SHP77 (cell line): Measurements from ENCODE around the gene MRPS33.
"Not testable (repeated sequence)": the region's sequence is repeated elsewhere in the genome, so short reads cannot be mapped to it uniquely, and the experiment has no call there.

Experiments
- DNase-seq, 2 experiments: peaks; one replicate each; lab custom pipeline; 2025; lab: John Stamatoyannopoulos, UW

Gene MRPS33

GRCh38 chr7:141014524-141015395 is at the start of gene MRPS33:
Gene MRPS33, minus strand, starts transcription at chr7:141014952. Its CDS starts 4,319 bp downstream, at chr7:141010633.
- peak; percentile 92 to 97 for DNase-seq

GRCh38 chr7:141057788-141058187 is 43.0 kb upstream of the MRPS33 start:
- DNase-seq: no peak

- no peak for DNase-seq
Observed at GRCh38 chr7:141055146-141055545, 40.4 kb upstream of the MRPS33 start.

- peak; percentile 16 to 64 for DNase-seq
Observed at GRCh38 chr7:141053626-141054025, 38.9 kb upstream of the MRPS33 start.

GRCh38 chr7:141045842-141046620 is 31.3 kb upstream of the MRPS33 start:
- DNase-seq: no peak

- no peak for DNase-seq
Observed at GRCh38 chr7:141045126-141045841, 30.5 kb upstream of the MRPS33 start.

GRCh38 chr7:141043616-141044015 is 28.9 kb upstream of the MRPS33 start:
- DNase-seq: no peak

GRCh38 chr7:141042222-141043193 is 27.8 kb upstream of the MRPS33 start:
- DNase-seq: no peak

- no peak for DNase-seq
Observed at GRCh38 chr7:141039376-141039775, 24.6 kb upstream of the MRPS33 start.

GRCh38 chr7:141038100-141038499 is 23.3 kb upstream of the MRPS33 start:
- DNase-seq: not testable (repeated sequence)

- DNase-seq: not testable (repeated sequence)
Observed at GRCh38 chr7:141032539-141033323, 18.0 kb upstream of the MRPS33 start.

GRCh38 chr7:141028767-141029166 is 14.0 kb upstream of the MRPS33 start:
- no peak for DNase-seq

- no peak for DNase-seq
Observed at GRCh38 chr7:141027043-141027442, 12.3 kb upstream of the MRPS33 start.

GRCh38 chr7:141024668-141025067 is 9.9 kb upstream of the MRPS33 start:
- DNase-seq: no peak

- DNase-seq: no peak
Observed at GRCh38 chr7:141023295-141023694, 8.5 kb upstream of the MRPS33 start.

- DNase-seq: no peak
Observed at GRCh38 chr7:141017555-141017954, 2.8 kb upstream of the MRPS33 start.

- no peak for DNase-seq
Observed at GRCh38 chr7:141016349-141016748, 1.6 kb upstream of the MRPS33 start.

- no peak for DNase-seq
Observed at GRCh38 chr7:141014125-141014523, 628 bp downstream of the MRPS33 start.

- no peak for DNase-seq
Observed at GRCh38 chr7:141013345-141013715, 1.4 kb downstream of the MRPS33 start.

GRCh38 chr7:141012696-141013344 is 1.9 kb downstream of the MRPS33 start:
- no peak for DNase-seq
